DOHH2 (cell line): ENCODE data around the gene ZNF697.

Source experiments
- H3F3A ChIP-seq: fragments of 200-600 bp; sonication (generic), shearing (Covaris generic); 2 replicates; pipeline ENCODE4 v1.6.0; 2016; ENCODE audit warnings: antibody characterized with exemption, mild to moderate bottlenecking; ENCODE audit not compliant: control insufficient read depth, insufficient read depth
- H3K27ac ChIP-seq: fragments of 200-600 bp; sonication (generic); 2 replicates; pipeline ENCODE4 v1.5.1; 2014; ENCODE audit warnings: low read depth, mild to moderate bottlenecking, low read length, moderate library complexity
- H3K27me3 ChIP-seq: fragments of 200-600 bp; sonication (generic); 2 replicates; pipeline ENCODE4 v1.6.1; 2014; ENCODE audit warnings: mild to moderate bottlenecking, low read length, mixed read lengths; ENCODE audit not compliant: control insufficient read depth
- H3K36me3 ChIP-seq: fragments of 200-600 bp; sonication (generic); 2 replicates; pipeline ENCODE4 v1.6.1; 2014; ENCODE audit warnings: mild to moderate bottlenecking, low read length, moderate library complexity, mixed read lengths; ENCODE audit not compliant: control insufficient read depth
- H3K4me1 ChIP-seq: fragments of 200-600 bp; sonication (generic); 2 replicates; pipeline ENCODE4 v1.6.1; 2014; ENCODE audit warnings: mild to moderate bottlenecking, low read length, mixed read lengths; ENCODE audit not compliant: control insufficient read depth
- H3K4me2 ChIP-seq: fragments of 200-600 bp; sonication (generic); 2 replicates; pipeline ENCODE4 v1.6.0; 2014; ENCODE audit warnings: mild to moderate bottlenecking, low read length, moderate library complexity
- H3K4me3 ChIP-seq: fragments of 200-600 bp; sonication (generic); 2 replicates; pipeline ENCODE4 v1.5.1; 2014; ENCODE audit warnings: mild to moderate bottlenecking, low read length, mixed read lengths
- H3K79me2 ChIP-seq: fragments of 200-600 bp; sonication (generic); 2 replicates; pipeline ENCODE4 v1.6.1; 2014; ENCODE audit warnings: mild to moderate bottlenecking, low read length, mixed read lengths; ENCODE audit not compliant: control insufficient read depth
- H3K9me2 ChIP-seq: fragments of 200-600 bp; sonication (generic); replicated peaks from 2 replicates; pipeline ENCODE4 v1.6.1; 2014; ENCODE audit warnings: mild to moderate bottlenecking, low read length, mixed read lengths; ENCODE audit not compliant: control insufficient read depth
- H3K9me3 ChIP-seq: fragments of 200-600 bp; sonication (generic); 2 replicates; pipeline ENCODE4 v1.6.1; 2014; ENCODE audit warnings: antibody characterized with exemption, low read length, mixed read lengths; ENCODE audit not compliant: control insufficient read depth, insufficient read depth
- H4K20me1 ChIP-seq: fragments of 200-600 bp; sonication (generic); 2 replicates; pipeline ENCODE4 v1.6.0; 2014; ENCODE audit warnings: low read depth, mild to moderate bottlenecking, antibody characterized with exemption, low read length, moderate library complexity; ENCODE audit not compliant: control insufficient read depth, insufficient read depth
- CTCF ChIP-seq: fragments of 200-600 bp; sonication (generic); IDR thresholded peaks from one replicate; pipeline ENCODE4 v1.5.1; 2014; ENCODE audit warnings: antibody characterized with exemption, mild to moderate bottlenecking, low read depth, low read length; ENCODE audit not compliant: poor library complexity, severe bottlenecking
- EZH2phosphoT487 ChIP-seq: fragments of 200-600 bp; sonication (generic); IDR thresholded peaks from 2 replicates; pipeline ENCODE4 v1.6.1; 2017; ENCODE audit warnings: borderline replicate concordance, mild to moderate bottlenecking, antibody characterized with exemption, low read length, moderate library complexity, mixed read lengths

Gene ZNF697

GRCh38 chr1:119683893-119684292 is 35.8 kb upstream of the ZNF697 start:
- Histone ChIP-seq H3K4me1 (no peaks in the 10 kb centered on the region), H4K20me1 (no peaks in the 10 kb centered on the region), H3K9me2 (no peaks in the 10 kb centered on the region), H3K27me3 (peaks cover 16% of the 10 kb centered on the region), H3K79me2 (no peaks in the 10 kb centered on the region), H3K4me2 (no peak overlapping the region), H3F3A (no peaks in the 10 kb centered on the region), H3K27ac (no peak overlapping the region), H3K4me3 (no peak overlapping the region), H3K9me3 (no peaks in the 10 kb centered on the region), H3K36me3 (no peaks in the 10 kb centered on the region)
- TF ChIP-seq CTCF: no peak
- TF ChIP-seq EZH2phosphoT487: no peak

- no peaks in the 10 kb centered on the region for H3K4me1 ChIP-seq
- H3K79me2 ChIP-seq: no peaks in the 10 kb centered on the region
- no peak for TF ChIP-seq CTCF
- no peak for TF ChIP-seq EZH2phosphoT487
- no peak overlapping the region for H3K27ac ChIP-seq
- H3K4me3 ChIP-seq: no peak overlapping the region
- no peaks in the 10 kb centered on the region for H3F3A ChIP-seq
- no peaks in the 10 kb centered on the region for H4K20me1 ChIP-seq
- no peaks in the 10 kb centered on the region for H3K9me3 ChIP-seq
- H3K36me3 ChIP-seq: no peaks in the 10 kb centered on the region
- no peak overlapping the region for H3K4me2 ChIP-seq
- H3K9me2 ChIP-seq: no peaks in the 10 kb centered on the region
- H3K27me3 ChIP-seq: peaks cover 18% of the 10 kb centered on the region
Measured at GRCh38 chr1:119682141-119682540, 34.1 kb upstream of the ZNF697 start.

- Histone ChIP-seq H3F3A (no peaks in the 10 kb centered on the region), H3K4me2 (no peak overlapping the region), H3K9me2 (no peaks in the 10 kb centered on the region), H3K4me1 (no peaks in the 10 kb centered on the region), H3K36me3 (no peaks in the 10 kb centered on the region), H3K27me3 (peaks cover 18% of the 10 kb centered on the region), H3K4me3 (no peak overlapping the region), H3K79me2 (no peaks in the 10 kb centered on the region), H3K9me3 (no peaks in the 10 kb centered on the region), H3K27ac (no peak overlapping the region), H4K20me1 (no peaks in the 10 kb centered on the region)
- TF ChIP-seq CTCF (no peak), EZH2phosphoT487 (no peak)
Measured at GRCh38 chr1:119681560-119681959, 33.5 kb upstream of the ZNF697 start.

- H3K9me2 ChIP-seq: no peaks in the 10 kb centered on the region
- no peaks in the 10 kb centered on the region for H4K20me1 ChIP-seq
- no peak overlapping the region for H3K27ac ChIP-seq
- H3K79me2 ChIP-seq: no peaks in the 10 kb centered on the region
- no peaks in the 10 kb centered on the region for H3K4me1 ChIP-seq
- H3F3A ChIP-seq: no peaks in the 10 kb centered on the region
- no peaks in the 10 kb centered on the region for H3K36me3 ChIP-seq
- H3K4me2 ChIP-seq: no peak overlapping the region
- no peak overlapping the region for H3K4me3 ChIP-seq
- no peak for TF ChIP-seq EZH2phosphoT487
- no peaks in the 10 kb centered on the region for H3K9me3 ChIP-seq
- H3K27me3 ChIP-seq: peaks cover 14% of the 10 kb centered on the region
Measured at GRCh38 chr1:119680723-119681122, 32.7 kb upstream of the ZNF697 start.
